SK-N-SH (cell line): Measurements from ENCODE around the gene TMEM214. TPM values are rescaled to one million over a fixed set of nuclear protein-coding genes. Genes with fewer than 3 reads are reported as not detected.

Experiments used
- CTCF ChIA-PET: fragments of 300-600, 350-600 bp; formaldehyde crosslinking; extraction: SDS; loops from one replicate; lab custom pipeline; 2021; lab: Yijun Ruan, JAX
- POLR2A ChIA-PET: fragments of 350-600 bp; sonication (Branson Sonifier 250); formaldehyde crosslinking; extraction: SDS; loops from one replicate; lab custom pipeline; 2020; ENCODE audit warnings: antibody characterized with exemption, inconsistent platforms; lab: Yijun Ruan, JAX
- DNase-seq: peaks from one replicate; pipeline ENCODE4 v3.0.0; 2012
- H2AFZ ChIP-seq: fragments of 200-600 bp; sonication (generic); 2 replicates; pipeline ENCODE4 v1.8.1; 2016; ENCODE audit warnings: antibody characterized with exemption, mild to moderate bottlenecking, low read depth
- H3F3A ChIP-seq: fragments of 200-600 bp; sonication (generic); replicated peaks from 2 replicates; pipeline ENCODE3; 2016; ENCODE audit warnings: antibody characterized with exemption, mild to moderate bottlenecking; ENCODE audit not compliant: insufficient read depth
- H3K27ac ChIP-seq, 2 experiments: fragments of 200-500 bp in 1 of 2; fragments of 200-600 bp in 1 of 2; sonication (Bioruptor generic) in 1 of 2; sonication (generic), shearing (Covaris generic) in 1 of 2; 2 replicates each; pipeline versions ENCODE4 v1.5.1 to v1.6.1; 2014 to 2016; ENCODE audit warnings: low read depth in 2 of 2, inconsistent platforms in 1 of 2, low read length in 1 of 2, mild to moderate bottlenecking in 1 of 2, mixed read lengths in 1 of 2
- H3K27me3 ChIP-seq: fragments of 200-600 bp; sonication (generic), shearing (Covaris generic); 2 replicates; pipeline ENCODE4 v1.6.1; 2016; ENCODE audit warnings: mixed run types; ENCODE audit not compliant: insufficient read depth
- H3K36me3 ChIP-seq, 2 experiments: fragments of 200-500 bp in 1 of 2; fragments of 200-600 bp in 1 of 2; sonication (Bioruptor generic) in 1 of 2; sonication (generic) in 1 of 2; replicated peaks in 1 of 2; 2 replicates each; pipeline versions ENCODE3 to v1.5.1; 2014 to 2016; ENCODE audit warnings: low read length in 1 of 2, mild to moderate bottlenecking in 1 of 2; ENCODE audit not compliant: insufficient read depth in 2 of 2, control insufficient read depth in 1 of 2
- H3K4me1 ChIP-seq, 2 experiments: fragments of 200-500 bp in 1 of 2; fragments of 200-600 bp in 1 of 2; sonication (Bioruptor generic) in 1 of 2; sonication (generic), shearing (Covaris generic) in 1 of 2; 2 replicates each; pipeline versions ENCODE4 v1.5.1 to v1.6.1; 2014 to 2016; ENCODE audit warnings: low read depth in 1 of 2, low read length in 1 of 2, mixed run types in 1 of 2; ENCODE audit not compliant: insufficient read depth in 2 of 2, control insufficient read depth in 1 of 2
- H3K4me2 ChIP-seq: fragments of 200-600 bp; sonication (generic), shearing (Covaris generic); 2 replicates; pipeline ENCODE4 v1.6.1; 2017; ENCODE audit warnings: mixed run types
- H3K4me3 ChIP-seq, 2 experiments: fragments of 200-500 bp in 1 of 2; fragments of 200-600 bp in 1 of 2; sonication (Bioruptor generic) in 1 of 2; sonication (generic), shearing (Covaris generic) in 1 of 2; 2 replicates each; pipeline versions ENCODE4 v1.5.1 to v1.8.1; 2014 to 2016; ENCODE audit warnings: low read depth in 2 of 2, inconsistent platforms in 1 of 2, low read length in 1 of 2, mild to moderate bottlenecking in 1 of 2, mixed read lengths in 1 of 2, moderate library complexity in 1 of 2
- H3K79me2 ChIP-seq: fragments of 200-600 bp; sonication (generic); 2 replicates; pipeline ENCODE4 v1.8.1; 2017; ENCODE audit warnings: mild to moderate bottlenecking; ENCODE audit not compliant: insufficient read depth
- H3K9ac ChIP-seq: fragments of 200-600 bp; sonication (generic); 2 replicates; pipeline ENCODE4 v1.6.1; 2017; ENCODE audit warnings: mixed run types
- H3K9me2 ChIP-seq: fragments of 200-600 bp; sonication (generic); 2 replicates; pipeline ENCODE4 v1.6.1; 2017; ENCODE audit warnings: mixed run types
- H3K9me3 ChIP-seq: fragments of 200-600 bp; sonication (generic); 2 replicates; pipeline ENCODE4 v1.6.1; 2017; ENCODE audit warnings: mixed run types, mild to moderate bottlenecking, moderate library complexity
- H4K20me1 ChIP-seq: fragments of 200-600 bp; sonication (generic); 2 replicates; pipeline ENCODE4 v1.6.1; 2017; ENCODE audit warnings: mild to moderate bottlenecking, mixed run types; ENCODE audit not compliant: insufficient read depth
- ELF1 ChIP-seq: IDR thresholded peaks from 2 replicates; pipeline ENCODE4 v1.4.0; 2012
- EP300 ChIP-seq, 2 experiments: IDR thresholded peaks; 2 replicates each; pipeline versions ENCODE4 v1.4.0 to v1.6.1; 2012; ENCODE audit warnings: borderline replicate concordance in 1 of 2, low read depth in 1 of 2, low read length in 1 of 2
- EZH2phosphoT487 ChIP-seq: fragments of 200-600 bp; sonication (generic); IDR thresholded peaks from 2 replicates; pipeline ENCODE4 v1.6.1; 2017; ENCODE audit warnings: low read depth, mixed run types, mild to moderate bottlenecking, antibody characterized with exemption, moderate library complexity, borderline replicate concordance
- FOXM1 ChIP-seq: IDR thresholded peaks from 2 replicates; pipeline ENCODE4 v1.4.0; 2012; ENCODE audit warnings: low read depth, mild to moderate bottlenecking
- GABPA ChIP-seq: IDR thresholded peaks from 2 replicates; pipeline ENCODE4 v1.4.0; 2012; ENCODE audit warnings: low read depth, mild to moderate bottlenecking
- GATA2 ChIP-seq: sonication (generic); formaldehyde crosslinking; IDR thresholded peaks from 2 replicates; pipeline ENCODE4 v1.5.0; 2020; ENCODE audit warnings: mild to moderate bottlenecking, missing genetic modification reagents
- JUND ChIP-seq: IDR thresholded peaks from 2 replicates; pipeline ENCODE4 v1.4.0; 2012
- MXI1 ChIP-seq: IDR thresholded peaks from 2 replicates; pipeline ENCODE4 v1.6.1; 2012; ENCODE audit warnings: mild to moderate bottlenecking, low read depth, low read length, improper control_type of control experiment
- NFIC ChIP-seq: IDR thresholded peaks from 2 replicates; pipeline ENCODE4 v1.4.0; 2012; ENCODE audit warnings: borderline replicate concordance
- POLR2AphosphoS5 ChIP-seq: IDR thresholded peaks from 2 replicates; pipeline ENCODE4 v1.6.1; 2012; ENCODE audit warnings: low read depth, low read length
- RAD21 ChIP-seq: IDR thresholded peaks from 2 replicates; pipeline ENCODE4 v1.6.1; 2012; ENCODE audit warnings: mild to moderate bottlenecking, low read length
- RFX5 ChIP-seq: IDR thresholded peaks from 2 replicates; pipeline ENCODE4 v1.6.1; 2012; ENCODE audit warnings: mild to moderate bottlenecking, improper control_type of control experiment, low read length
- SIN3A ChIP-seq: IDR thresholded peaks from 2 replicates; pipeline ENCODE4 v1.6.1; 2012; ENCODE audit warnings: low read depth, mild to moderate bottlenecking, low read length, moderate library complexity, borderline replicate concordance
- TAF1 ChIP-seq: IDR thresholded peaks from 2 replicates; pipeline ENCODE4 v1.6.1; 2012; ENCODE audit warnings: low read depth, mild to moderate bottlenecking, low read length, moderate library complexity, borderline replicate concordance
- TEAD4 ChIP-seq: IDR thresholded peaks from 2 replicates; pipeline ENCODE4 v1.4.0; 2012; ENCODE audit warnings: mild to moderate bottlenecking, borderline replicate concordance; ENCODE audit not compliant: insufficient read depth
- USF2 ChIP-seq: fragments of 150-350 bp; IDR thresholded peaks from 2 replicates; pipeline ENCODE4 v1.6.1; 2017; ENCODE audit warnings: antibody characterized with exemption, low read length, low read depth, borderline replicate concordance
- YY1 ChIP-seq: IDR thresholded peaks from 2 replicates; pipeline ENCODE4 v1.4.0; 2012; ENCODE audit warnings: low read depth, mild to moderate bottlenecking
- WGBS: methylation state at CpG from one replicate; pipeline ENCODE4 v1.1.6; 2017; ENCODE audit warnings: low lambda C conversion rate; 5-methylcytosine and 5-hydroxymethylcytosine counted together
- polyA plus RNA-seq, 3 experiments: library from polyadenylated mRNA; depleted of rRNA; stranded (reverse); fragments of >200 nt; gene quantifications; 2 replicates each; pipeline ENCODE4 v1.2.3, GENCODE V29; 2012
- TF ChIP-seq, protein P1 (sequence below): IDR thresholded peaks from 2 replicates; pipeline ENCODE4 v1.4.0; 2012; ENCODE audit warnings: low read depth, borderline replicate concordance
- TF ChIP-seq, protein P2 (sequence below): IDR thresholded peaks from 2 replicates; pipeline ENCODE4; 2012
- TF ChIP-seq, protein P3 (sequence below): fragments of 150-350 bp; IDR thresholded peaks from 2 replicates; pipeline ENCODE4 v1.6.1; 2016; ENCODE audit warnings: mild to moderate bottlenecking, low read depth, low read length

Gene TMEM214
- polyA plus RNA-seq, 1 of the 3 experiments (the other 2 are of a cell fraction), result 69.4 TPM

- Histone ChIP-seq H3K27me3 (no peaks in the 10 kb centered on the region), H3K36me3 (peaks cover 9 to 15% of the 10 kb centered on the region in 2 experiments), H3K9me3 (no peaks in the 10 kb centered on the region), H3K9ac (no peak overlapping the region), H3K4me2 (peak overlapping the region; percentile 100; the same call in 1 of the 2 replicates), H3K4me1 (peaks cover 46 to 82% of the 10 kb centered on the region in 2 experiments), H4K20me1 (peaks cover 8% of the 10 kb centered on the region; the same call in 1 of the 2 replicates), H3K27ac (peak overlapping the region; percentile 79 to 84), H3K4me3 (no peak overlapping the region), H3K79me2 (peaks cover 32% of the 10 kb centered on the region), H3K9me2 (no peaks in the 10 kb centered on the region), H2AFZ (no peak overlapping the region), H3F3A (peaks cover 17% of the 10 kb centered on the region)
- no peak for TF ChIP-seq SIN3A
- TF ChIP-seq USF2, result no peak
- TF ChIP-seq EP300 (IDR thresholded peaks at IDR 0.05; ENCODE audit: borderline replicate concordance in 1 of 2, low read depth in 1 of 2, low read length in 1 of 2), result no peak
- no peak for TF ChIP-seq GABPA
- TF ChIP-seq, protein P1, sequence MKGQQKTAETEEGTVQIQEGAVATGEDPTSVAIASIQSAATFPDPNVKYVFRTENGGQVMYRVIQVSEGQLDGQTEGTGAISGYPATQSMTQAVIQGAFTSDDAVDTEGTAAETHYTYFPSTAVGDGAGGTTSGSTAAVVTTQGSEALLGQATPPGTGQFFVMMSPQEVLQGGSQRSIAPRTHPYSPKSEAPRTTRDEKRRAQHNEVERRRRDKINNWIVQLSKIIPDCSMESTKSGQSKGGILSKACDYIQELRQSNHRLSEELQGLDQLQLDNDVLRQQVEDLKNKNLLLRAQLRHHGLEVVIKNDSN, result no peak
- no peak for TF ChIP-seq YY1
- no peak for TF ChIP-seq TAF1
- 87% methylated on average over 7 of the region's 7 CpGs for WGBS
- ChIA-PET POLR2A (interaction anchor here (1.3 to 4.0 kb wide), 2 partner anchors 15 to 27 kb away, joined by 3 to 42 read pairs; partner anchors contain the start of gene AGBL5), CTCF (interaction anchor here (0.9 to 14.6 kb wide), 8 partner anchors 8 to 231 kb away, joined by 3 to 227 read pairs (median 11); partner anchors contain the start of genes AGBL5, OST4 and TMEM214)
- DNase-seq, result no peak
Measured at GRCh38 chr2:27077231-27077630, 44.5 kb downstream of the TMEM214 start.

DNA sequence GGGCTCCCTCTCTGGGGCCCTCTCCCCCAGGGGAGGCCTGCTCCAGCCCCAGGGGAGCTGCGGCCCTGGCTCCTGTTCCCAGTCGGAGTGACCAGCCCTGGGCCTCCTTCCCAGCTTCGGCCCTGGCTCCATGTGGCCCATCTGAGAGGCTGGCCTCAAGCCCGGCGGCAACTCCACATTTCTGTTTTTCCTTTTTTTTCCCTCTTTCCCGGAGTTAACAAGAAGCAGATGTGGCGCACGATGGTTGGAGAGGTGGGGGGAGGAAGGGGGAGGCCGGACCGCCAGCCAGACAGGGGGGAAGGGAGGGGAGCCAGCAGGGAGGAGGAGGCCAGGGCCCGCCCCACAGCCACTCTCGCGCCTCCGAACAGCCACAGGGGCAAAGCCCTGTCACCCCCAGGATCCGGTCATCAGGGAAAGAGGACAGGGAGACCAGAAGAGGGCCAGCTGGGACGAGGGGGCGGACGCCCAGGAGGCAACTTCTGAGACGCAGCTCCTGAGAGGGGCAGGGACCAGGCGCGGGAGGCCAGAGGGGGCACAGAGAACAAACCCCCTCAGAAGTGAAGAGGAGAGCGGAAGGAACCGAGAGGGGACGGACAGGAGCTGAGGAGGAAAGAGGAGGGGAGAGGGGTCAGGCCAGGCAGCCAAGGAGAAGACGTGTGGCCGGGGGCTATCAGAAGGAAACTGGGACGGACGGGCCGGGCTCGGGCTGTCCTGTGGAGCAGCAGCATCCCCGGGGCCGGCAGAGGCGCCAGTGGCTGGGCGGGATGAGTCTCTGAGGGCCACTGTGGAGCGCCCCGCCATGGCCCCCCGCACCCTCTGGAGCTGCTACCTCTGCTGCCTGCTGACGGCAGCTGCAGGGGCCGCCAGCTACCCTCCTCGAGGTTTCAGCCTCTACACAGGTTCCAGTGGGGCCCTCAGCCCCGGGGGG lies 45.8 kb downstream of the TMEM214 start, which contains the start of gene EMILIN1:
Gene EMILIN1, plus strand, starts transcription at position 349 of the 928 bp plus-strand sequence. Its CDS starts 451 bp downstream, at position 800.
- peaks cover 12% of the 10 kb centered on the region; the same call in 1 of the 2 replicates for H4K20me1 ChIP-seq
- ChIA-PET CTCF (interaction anchor here (0.5 to 14.6 kb wide), 16 partner anchors 9 to 1395 kb away, joined by 3 to 227 read pairs (median 7); partner anchors contain the start of genes AGBL5, OST4 and TMEM214), POLR2A (interaction anchor here (0.5 to 4.0 kb wide), 12 partner anchors 9 to 278 kb away, joined by 3 to 42 read pairs (median 3); partner anchors contain the start of genes AGBL5, ATRAID, GTF3C2 and KHK)
- H3K9me2 ChIP-seq, result no peaks in the 10 kb centered on the region
- peak within 1 kb of the TSS; percentile 79 to 93 for H3K4me3 ChIP-seq
- H2AFZ ChIP-seq, result peak within 1 kb of the TSS; percentile 90; the same call in 1 of the 2 replicates
- no peaks in the 10 kb centered on the region for H3K27me3 ChIP-seq
- H3K9ac ChIP-seq, result peak within 1 kb of the TSS; percentile 83
- peaks cover 10% of the 10 kb centered on the region for H3F3A ChIP-seq
- H3K79me2 ChIP-seq, result peaks cover 32% of the 10 kb centered on the region
- H3K36me3 ChIP-seq, result peaks cover 16 to 22% of the 10 kb centered on the region in 2 experiments
- DNase-seq, result peak; percentile 97
- peak within 1 kb of the TSS; percentile 79 to 99 for H3K27ac ChIP-seq
- peaks cover 36 to 76% of the 10 kb centered on the region in 2 experiments for H3K4me1 ChIP-seq
- WGBS, result 13% methylated on average over 29 of the region's 41 CpGs
- H3K4me2 ChIP-seq, result peak within 1 kb of the TSS; percentile 100
- H3K9me3 ChIP-seq, result no peaks in the 10 kb centered on the region
- TF ChIP-seq MXI1 (peak; percentile 95), JUND (no peak; the same call in 1 of the 2 replicates), NFIC (peak; percentile 91), TEAD4 (peak; percentile 67; the same call in 1 of the 2 replicates), GATA2 (CRISPR knock-in tag) (no peak), RFX5 (no peak), RAD21 (peak; percentile 17), POLR2AphosphoS5 (peak; percentile 88), FOXM1 (no peak; the same call in 1 of the 2 replicates), SIN3A (peak; percentile 86; the same call in 1 of the 2 replicates), ELF1 (peak; percentile 42; the same call in 1 of the 2 replicates), EZH2phosphoT487 (no peak), GABPA (peak; percentile 30)
- TF ChIP-seq, protein P2, sequence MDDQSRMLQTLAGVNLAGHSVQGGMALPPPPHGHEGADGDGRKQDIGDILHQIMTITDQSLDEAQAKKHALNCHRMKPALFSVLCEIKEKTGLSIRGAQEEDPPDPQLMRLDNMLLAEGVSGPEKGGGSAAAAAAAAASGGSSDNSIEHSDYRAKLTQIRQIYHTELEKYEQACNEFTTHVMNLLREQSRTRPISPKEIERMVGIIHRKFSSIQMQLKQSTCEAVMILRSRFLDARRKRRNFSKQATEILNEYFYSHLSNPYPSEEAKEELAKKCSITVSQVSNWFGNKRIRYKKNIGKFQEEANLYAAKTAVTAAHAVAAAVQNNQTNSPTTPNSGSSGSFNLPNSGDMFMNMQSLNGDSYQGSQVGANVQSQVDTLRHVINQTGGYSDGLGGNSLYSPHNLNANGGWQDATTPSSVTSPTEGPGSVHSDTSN, result peak; percentile 56
- TF ChIP-seq, protein P3, sequence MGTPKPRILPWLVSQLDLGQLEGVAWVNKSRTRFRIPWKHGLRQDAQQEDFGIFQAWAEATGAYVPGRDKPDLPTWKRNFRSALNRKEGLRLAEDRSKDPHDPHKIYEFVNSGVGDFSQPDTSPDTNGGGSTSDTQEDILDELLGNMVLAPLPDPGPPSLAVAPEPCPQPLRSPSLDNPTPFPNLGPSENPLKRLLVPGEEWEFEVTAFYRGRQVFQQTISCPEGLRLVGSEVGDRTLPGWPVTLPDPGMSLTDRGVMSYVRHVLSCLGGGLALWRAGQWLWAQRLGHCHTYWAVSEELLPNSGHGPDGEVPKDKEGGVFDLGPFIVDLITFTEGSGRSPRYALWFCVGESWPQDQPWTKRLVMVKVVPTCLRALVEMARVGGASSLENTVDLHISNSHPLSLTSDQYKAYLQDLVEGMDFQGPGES, result no peak
- TF ChIP-seq, protein P1, result 0 out of 2 replicates have a peak, but pooled peaks have one; percentile 64
